Measurements from ENCODE around the gene GOLGA7B. TPM values are rescaled to one million over a fixed set of nuclear protein-coding genes. Genes with fewer than 3 reads are reported as not detected.

GOLGA7B gene
- total RNA-seq, 1 experiment from 2014 or later, result 1.5 TPM

- Histone ChIP-seq H3K9me3 (ENCODE audit: control insufficient read depth, insufficient read depth, low read depth, low read length) (no peaks in the 10 kb centered on the region), H3K4me3 (ENCODE audit: low read depth in 2 of 2, low read length in 2 of 2) (no peak overlapping the region), H3K27ac (ENCODE audit: low read length) (no peak overlapping the region), H3K4me1 (ENCODE audit: control insufficient read depth, insufficient read depth, low read length) (no peaks in the 10 kb centered on the region; the same call in 1 of the 2 replicates), H3K36me3 (ENCODE audit: control insufficient read depth, insufficient read depth, low read length) (no peaks in the 10 kb centered on the region), H3K27me3 (ENCODE audit: control insufficient read depth, insufficient read depth, low read length) (peaks cover 8% of the 10 kb centered on the region)
- no TSS peak for BruUV-seq (replicated peaks)
- ATAC-seq (no peak; the same call in 1 of the 2 replicates), DNase-seq (ENCODE audit: low read depth, low spot score) (no peak)
- CTCF ChIA-PET, result interaction anchor here (1.7 kb wide), 1 partner anchor 11 kb away, joined by 5 read pairs; no protein-coding TSS in a partner anchor
- intact Hi-C loops (cut with micrococcal nuclease; ENCODE audit: unreplicated experiment), result no loop called here
- POLR2A ChIA-PET, result no interaction called here
- in situ Hi-C loops (cut with HindIII; ENCODE audit: low pct_unique_long_range_greater_than_20kb, low sequenced_read_pairs), result no loop called here
- TF ChIP-seq TCF7L2 (IDR thresholded peaks at IDR 0.05; ENCODE audit: low read depth, low read length) (no peak), SIN3A (IDR thresholded peaks at IDR 0.05; ENCODE audit: borderline replicate concordance, insufficient read depth, low read depth, low read length) (no peak), POLR2AphosphoS5 (IDR thresholded peaks at IDR 0.05; ENCODE audit: low read depth, low read length) (no peak)
- TF ChIP-seq, protein P1, sequence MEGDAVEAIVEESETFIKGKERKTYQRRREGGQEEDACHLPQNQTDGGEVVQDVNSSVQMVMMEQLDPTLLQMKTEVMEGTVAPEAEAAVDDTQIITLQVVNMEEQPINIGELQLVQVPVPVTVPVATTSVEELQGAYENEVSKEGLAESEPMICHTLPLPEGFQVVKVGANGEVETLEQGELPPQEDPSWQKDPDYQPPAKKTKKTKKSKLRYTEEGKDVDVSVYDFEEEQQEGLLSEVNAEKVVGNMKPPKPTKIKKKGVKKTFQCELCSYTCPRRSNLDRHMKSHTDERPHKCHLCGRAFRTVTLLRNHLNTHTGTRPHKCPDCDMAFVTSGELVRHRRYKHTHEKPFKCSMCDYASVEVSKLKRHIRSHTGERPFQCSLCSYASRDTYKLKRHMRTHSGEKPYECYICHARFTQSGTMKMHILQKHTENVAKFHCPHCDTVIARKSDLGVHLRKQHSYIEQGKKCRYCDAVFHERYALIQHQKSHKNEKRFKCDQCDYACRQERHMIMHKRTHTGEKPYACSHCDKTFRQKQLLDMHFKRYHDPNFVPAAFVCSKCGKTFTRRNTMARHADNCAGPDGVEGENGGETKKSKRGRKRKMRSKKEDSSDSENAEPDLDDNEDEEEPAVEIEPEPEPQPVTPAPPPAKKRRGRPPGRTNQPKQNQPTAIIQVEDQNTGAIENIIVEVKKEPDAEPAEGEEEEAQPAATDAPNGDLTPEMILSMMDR (IDR thresholded peaks at IDR 0.05), result no peak
- TF ChIP-seq, protein P2, sequence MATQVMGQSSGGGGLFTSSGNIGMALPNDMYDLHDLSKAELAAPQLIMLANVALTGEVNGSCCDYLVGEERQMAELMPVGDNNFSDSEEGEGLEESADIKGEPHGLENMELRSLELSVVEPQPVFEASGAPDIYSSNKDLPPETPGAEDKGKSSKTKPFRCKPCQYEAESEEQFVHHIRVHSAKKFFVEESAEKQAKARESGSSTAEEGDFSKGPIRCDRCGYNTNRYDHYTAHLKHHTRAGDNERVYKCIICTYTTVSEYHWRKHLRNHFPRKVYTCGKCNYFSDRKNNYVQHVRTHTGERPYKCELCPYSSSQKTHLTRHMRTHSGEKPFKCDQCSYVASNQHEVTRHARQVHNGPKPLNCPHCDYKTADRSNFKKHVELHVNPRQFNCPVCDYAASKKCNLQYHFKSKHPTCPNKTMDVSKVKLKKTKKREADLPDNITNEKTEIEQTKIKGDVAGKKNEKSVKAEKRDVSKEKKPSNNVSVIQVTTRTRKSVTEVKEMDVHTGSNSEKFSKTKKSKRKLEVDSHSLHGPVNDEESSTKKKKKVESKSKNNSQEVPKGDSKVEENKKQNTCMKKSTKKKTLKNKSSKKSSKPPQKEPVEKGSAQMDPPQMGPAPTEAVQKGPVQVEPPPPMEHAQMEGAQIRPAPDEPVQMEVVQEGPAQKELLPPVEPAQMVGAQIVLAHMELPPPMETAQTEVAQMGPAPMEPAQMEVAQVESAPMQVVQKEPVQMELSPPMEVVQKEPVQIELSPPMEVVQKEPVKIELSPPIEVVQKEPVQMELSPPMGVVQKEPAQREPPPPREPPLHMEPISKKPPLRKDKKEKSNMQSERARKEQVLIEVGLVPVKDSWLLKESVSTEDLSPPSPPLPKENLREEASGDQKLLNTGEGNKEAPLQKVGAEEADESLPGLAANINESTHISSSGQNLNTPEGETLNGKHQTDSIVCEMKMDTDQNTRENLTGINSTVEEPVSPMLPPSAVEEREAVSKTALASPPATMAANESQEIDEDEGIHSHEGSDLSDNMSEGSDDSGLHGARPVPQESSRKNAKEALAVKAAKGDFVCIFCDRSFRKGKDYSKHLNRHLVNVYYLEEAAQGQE (IDR thresholded peaks at IDR 0.05; ENCODE audit: insufficient read depth in 1 of 2, low read depth in 2 of 2, low read length in 1 of 2), result no peak
These were observed 54.4 kb downstream of the GOLGA7B start for GRCh38 chr10:97904018-97904381.

- peaks cover 10% of the 10 kb centered on the region for H3K27me3 ChIP-seq (ENCODE audit: control insufficient read depth, insufficient read depth, low read length)
- no TSS peak for BruUV-seq (replicated peaks)
- no peak overlapping the region for H3K4me3 ChIP-seq (ENCODE audit: low read depth in 2 of 2, low read length in 2 of 2)
- in situ Hi-C loops (cut with HindIII; ENCODE audit: low pct_unique_long_range_greater_than_20kb, low sequenced_read_pairs), result no loop called here
- ChIA-PET CTCF (interaction anchor here (0.7 to 1.7 kb wide), 3 partner anchors 11 to 136 kb away, joined by 4 to 8 read pairs (median 5); no protein-coding TSS in a partner anchor), POLR2A (interaction anchor here (0.6 kb wide), 2 partner anchors 263 to 1408 kb away, joined by 8 to 10 read pairs; no protein-coding TSS in a partner anchor)
- DNase-seq (ENCODE audit: low read depth, low spot score) (no peak), ATAC-seq (no peak)
- H3K9me3 ChIP-seq (ENCODE audit: control insufficient read depth, insufficient read depth, low read depth, low read length), result no peaks in the 10 kb centered on the region
- TF ChIP-seq SIN3A (IDR thresholded peaks at IDR 0.05; ENCODE audit: borderline replicate concordance, insufficient read depth, low read depth, low read length) (no peak), TCF7L2 (IDR thresholded peaks at IDR 0.05; ENCODE audit: low read depth, low read length) (no peak), POLR2AphosphoS5 (IDR thresholded peaks at IDR 0.05; ENCODE audit: low read depth, low read length) (no peak)
- TF ChIP-seq, protein P1 (IDR thresholded peaks at IDR 0.05), result no peak
- TF ChIP-seq, protein P2 (IDR thresholded peaks at IDR 0.05; ENCODE audit: insufficient read depth in 1 of 2, low read depth in 2 of 2, low read length in 1 of 2), result no peak
- intact Hi-C loops (cut with micrococcal nuclease; ENCODE audit: unreplicated experiment), result no loop called here
- H3K4me1 ChIP-seq (ENCODE audit: control insufficient read depth, insufficient read depth, low read length), result no peaks in the 10 kb centered on the region; the same call in 1 of the 2 replicates
- no peak overlapping the region for H3K27ac ChIP-seq (ENCODE audit: low read length)
- H3K36me3 ChIP-seq (ENCODE audit: control insufficient read depth, insufficient read depth, low read length), result no peaks in the 10 kb centered on the region
These were observed 54.9 kb downstream of the GOLGA7B start for GRCh38 chr10:97904576-97904975.
